Nephron (organoid): ENCODE data around the gene SKAP1.
"Not testable (repeated sequence)": the region's sequence is repeated elsewhere in the genome, so short reads cannot be mapped to it uniquely, and the experiment has no call there.

Experiments
- H3K27ac Mint-ChIP-seq, 3 experiments: 2 replicates each; pipeline ENCODE4 v1.8.0; 2020; ENCODE audit warnings: mixed read lengths in 3 of 3, mild to moderate bottlenecking in 2 of 3, moderate library complexity in 1 of 3
- H3K27me3 Mint-ChIP-seq: 2 replicates; pipeline ENCODE4 v1.8.0; 2021; ENCODE audit warnings: low read depth, mild to moderate bottlenecking, moderate library complexity, mixed read lengths
- H3K36me3 Mint-ChIP-seq: 2 replicates; pipeline ENCODE4 v1.8.0; 2020; ENCODE audit warnings: low read depth, mixed read lengths
- H3K4me1 Mint-ChIP-seq: 2 replicates; pipeline ENCODE4 v1.8.0; 2020; ENCODE audit warnings: mixed read lengths
- H3K4me3 Mint-ChIP-seq, 3 experiments: 2 replicates each; pipeline ENCODE4 v1.8.0; 2020; ENCODE audit warnings: mild to moderate bottlenecking in 3 of 3, mixed read lengths in 3 of 3, moderate library complexity in 2 of 3
- H3K9me3 Mint-ChIP-seq: 2 replicates; pipeline ENCODE4 v1.8.0; 2020; ENCODE audit warnings: mixed read lengths
- CTCF ChIP-seq, 3 experiments: fragments of 200-600 bp; sonication (generic); IDR thresholded peaks; one replicate each; pipeline ENCODE4 v1.5.0; 2021; ENCODE audit warnings: antibody characterized with exemption in 3 of 3; ENCODE audit not compliant: unreplicated experiment in 3 of 3

SKAP1 gene

DNA sequence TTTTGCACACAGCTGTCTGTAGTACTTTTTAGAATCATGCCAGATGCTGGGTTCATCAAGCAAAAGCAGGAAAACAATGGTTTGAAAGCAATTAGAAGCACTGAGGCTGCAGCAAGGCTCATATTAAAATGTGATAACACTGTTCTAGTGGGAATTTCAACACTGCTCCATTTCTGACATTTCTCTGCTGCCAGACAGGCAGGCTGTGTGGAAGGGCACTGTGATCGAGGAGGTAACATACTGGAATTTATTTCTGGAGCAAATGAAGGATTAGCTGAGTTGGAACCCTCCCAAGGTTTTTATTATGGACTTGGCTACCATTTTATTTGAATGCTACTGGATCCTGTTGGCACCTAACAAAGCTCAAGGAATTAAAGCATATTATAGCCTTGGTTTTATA is 66.9 kb downstream of the SKAP1 start:
- no peak overlapping the region for H3K4me3 Mint-ChIP-seq
- H3K27me3 Mint-ChIP-seq: peaks cover 49% of the 10 kb centered on the region
- no peaks in the 10 kb centered on the region for H3K9me3 Mint-ChIP-seq
- H3K27ac Mint-ChIP-seq: peak overlapping the region in 2 of 3 experiments; percentile 20 to 65
- no peak for TF ChIP-seq CTCF (IDR thresholded peaks at IDR 0.05; ENCODE audit: unreplicated experiment in 3 of 3)
- no peaks in the 10 kb centered on the region for H3K4me1 Mint-ChIP-seq
- no peaks in the 10 kb centered on the region for H3K36me3 Mint-ChIP-seq

- not testable (repeated sequence) for H3K4me3 Mint-ChIP-seq, H3K36me3 Mint-ChIP-seq, H3K4me1 Mint-ChIP-seq, H3K27ac Mint-ChIP-seq, H3K9me3 Mint-ChIP-seq
- peaks cover 45% of the 10 kb centered on the region for H3K27me3 Mint-ChIP-seq
Observed at GRCh38 chr17:48360861-48361633, 69.0 kb downstream of the SKAP1 start.

- TF ChIP-seq CTCF (IDR thresholded peaks at IDR 0.05; ENCODE audit: unreplicated experiment in 3 of 3): no peak
- no peak overlapping the region for H3K4me3 Mint-ChIP-seq
- H3K9me3 Mint-ChIP-seq: no peaks in the 10 kb centered on the region
- H3K27me3 Mint-ChIP-seq: peaks cover 34% of the 10 kb centered on the region
- no peaks in the 10 kb centered on the region for H3K36me3 Mint-ChIP-seq
- no peaks in the 10 kb centered on the region for H3K4me1 Mint-ChIP-seq
- H3K27ac Mint-ChIP-seq: no peak overlapping the region
Observed at GRCh38 chr17:48357779-48358602, 72.0 kb downstream of the SKAP1 start.

- no peaks in the 10 kb centered on the region for H3K36me3 Mint-ChIP-seq
- TF ChIP-seq CTCF (IDR thresholded peaks at IDR 0.05; ENCODE audit: unreplicated experiment in 3 of 3): no peak
- no peaks in the 10 kb centered on the region for H3K9me3 Mint-ChIP-seq
- H3K4me3 Mint-ChIP-seq: no peak overlapping the region
- no peaks in the 10 kb centered on the region for H3K4me1 Mint-ChIP-seq
- H3K27ac Mint-ChIP-seq: no peak overlapping the region
- H3K27me3 Mint-ChIP-seq: peaks cover 30% of the 10 kb centered on the region
Observed at GRCh38 chr17:48356866-48357265, 73.1 kb downstream of the SKAP1 start.

- H3K9me3 Mint-ChIP-seq: no peaks in the 10 kb centered on the region
- no peaks in the 10 kb centered on the region for H3K4me1 Mint-ChIP-seq
- H3K36me3 Mint-ChIP-seq: no peaks in the 10 kb centered on the region
- no peak for TF ChIP-seq CTCF (IDR thresholded peaks at IDR 0.05; ENCODE audit: unreplicated experiment in 3 of 3)
- H3K27ac Mint-ChIP-seq: no peak overlapping the region
- H3K4me3 Mint-ChIP-seq: no peak overlapping the region
- peaks cover 27% of the 10 kb centered on the region for H3K27me3 Mint-ChIP-seq
Observed at GRCh38 chr17:48352630-48353029, 77.4 kb downstream of the SKAP1 start.

- no peaks in the 10 kb centered on the region for H3K4me1 Mint-ChIP-seq
- peak; percentile 66 to 77 (median 73) for TF ChIP-seq CTCF (IDR thresholded peaks at IDR 0.05; ENCODE audit: unreplicated experiment in 3 of 3)
Observed at GRCh38 chr17:48351911-48352332, 78.1 kb downstream of the SKAP1 start.

More at GRCh38 chr17:48351911-48352332, 78.1 kb downstream of the SKAP1 start:
- Mint-ChIP-seq H3K9me3 (no peaks in the 10 kb centered on the region), H3K27ac (no peak overlapping the region), H3K27me3 (peaks cover 27% of the 10 kb centered on the region), H3K36me3 (no peaks in the 10 kb centered on the region), H3K4me3 (no peak overlapping the region)
